Measurements from ENCODE around the gene NES. TPM values are rescaled to one million over a fixed set of nuclear protein-coding genes. Genes with fewer than 3 reads are reported as not detected.

The NES gene
- total RNA-seq, 1 experiment from 2014 or later = 168 TPM

DNA sequence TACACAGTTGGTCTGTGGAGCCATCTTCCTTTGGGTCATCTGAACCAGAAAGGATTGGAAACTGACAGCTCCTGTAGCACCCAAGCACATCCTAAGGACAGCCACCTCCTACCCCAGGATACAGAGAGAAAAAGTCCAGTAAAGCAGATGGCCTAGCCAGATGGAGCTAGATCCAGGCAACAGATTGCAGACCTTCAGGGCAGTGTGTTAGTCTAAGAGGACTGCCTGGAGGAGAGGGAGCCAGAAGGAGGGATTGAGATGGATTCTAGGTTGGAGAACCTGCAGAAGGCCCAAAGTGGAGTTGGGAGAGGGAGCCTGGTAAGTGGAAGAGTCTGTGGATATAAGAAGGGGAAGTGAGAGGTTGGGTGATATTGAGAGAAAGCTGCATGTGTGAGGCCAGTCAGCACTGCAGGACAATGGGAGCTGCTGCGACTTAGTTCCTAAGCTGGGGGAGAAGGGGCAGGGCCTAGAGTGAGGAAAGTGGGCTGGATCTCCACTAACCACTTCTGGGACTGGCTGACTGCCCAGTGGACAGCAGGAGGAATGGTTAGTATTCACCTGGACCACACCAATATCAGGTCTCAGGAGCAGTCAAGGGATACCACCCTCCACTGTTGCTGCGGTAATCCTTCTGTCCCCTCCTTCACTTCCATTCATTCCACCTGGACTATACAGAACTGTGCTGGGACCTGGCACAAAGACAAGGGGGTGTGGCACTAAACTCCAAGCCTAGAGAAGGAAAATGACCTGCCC lies 21.9 kb downstream of the NES start:
- Histone ChIP-seq H3K23ac (ENCODE audit: insufficient read length, low read depth, low read length) (no peak overlapping the region), H3K14ac (ENCODE audit: insufficient read depth, low read length) (no peak overlapping the region), H4K20me1 (ENCODE audit: control insufficient read depth, insufficient read depth, insufficient read length) (no peaks in the 10 kb centered on the region), H3K18ac (ENCODE audit: insufficient read length, low read depth, low read length) (no peak overlapping the region), H2BK120ac (ENCODE audit: low read depth, low read length, poor library complexity, severe bottlenecking) (no peak overlapping the region), H3K4me2 (ENCODE audit: insufficient read depth, insufficient read length, low read length) (no peak overlapping the region), H3K79me2 (ENCODE audit: insufficient read depth, low read length) (no peaks in the 10 kb centered on the region), H3K56ac (ENCODE audit: insufficient read length, low read depth, low read length) (no peak overlapping the region), H3K9ac (ENCODE audit: extremely low read depth, insufficient read length, low read length) (no peak overlapping the region), H3K27ac (ENCODE audit: insufficient read length, low read depth, low read length) (no peak overlapping the region), H3K4ac (ENCODE audit: low read depth, low read length) (no peak overlapping the region), H4K8ac (replicated peaks; ENCODE audit: insufficient read length, low read depth, low read length) (no peak overlapping the region), H3T11ph (ENCODE audit: low read length) (no peak overlapping the region), H3K27me3 (ENCODE audit: insufficient read depth, low read length) (no peaks in the 10 kb centered on the region; the same call in 1 of the 2 replicates), H2BK20ac (ENCODE audit: low read depth, low read length, poor library complexity, severe bottlenecking) (no peak overlapping the region), H4K5ac (ENCODE audit: insufficient read length, low read depth, low read length) (no peak overlapping the region), H2BK15ac (ENCODE audit: low read depth, low read length) (no peak overlapping the region), H4K91ac (ENCODE audit: insufficient read length, low read depth, low read length) (no peak overlapping the region), H3K9me3 (ENCODE audit: control insufficient read depth, low read depth, low read length) (no peaks in the 10 kb centered on the region), H3K4me1 (ENCODE audit: insufficient read depth, low read length) (peaks cover 2% of the 10 kb centered on the region; the same call in 1 of the 2 replicates), H2AFZ (ENCODE audit: low read length) (no peak overlapping the region), H2AK5ac (ENCODE audit: insufficient read length, low read length) (no peak overlapping the region), H2BK12ac (ENCODE audit: insufficient read length, low read depth, low read length) (no peak overlapping the region), H3K79me1 (ENCODE audit: insufficient read depth, low read depth, low read length, poor library complexity, severe bottlenecking) (no peaks in the 10 kb centered on the region), H2BK5ac (ENCODE audit: insufficient read length, low read length) (no peak overlapping the region), H3K23me2 (ENCODE audit: insufficient read length, low read depth, low read length, poor library complexity, severe bottlenecking) (peaks cover 10% of the 10 kb centered on the region)
- H3K9me3 Mint-ChIP-seq = no peaks in the 10 kb centered on the region
- H3K4me3 Mint-ChIP-seq = no peak overlapping the region
- WGBS (ENCODE audit: extremely low coverage, insufficient read length, low lambda C conversion rate) = no CpG with 5 or more reads among the region's 2 CpGs
- H3K4me1 Mint-ChIP-seq = peaks cover 44 to 46% of the 10 kb centered on the region in 2 experiments
- TF ChIP-seq, protein P1, sequence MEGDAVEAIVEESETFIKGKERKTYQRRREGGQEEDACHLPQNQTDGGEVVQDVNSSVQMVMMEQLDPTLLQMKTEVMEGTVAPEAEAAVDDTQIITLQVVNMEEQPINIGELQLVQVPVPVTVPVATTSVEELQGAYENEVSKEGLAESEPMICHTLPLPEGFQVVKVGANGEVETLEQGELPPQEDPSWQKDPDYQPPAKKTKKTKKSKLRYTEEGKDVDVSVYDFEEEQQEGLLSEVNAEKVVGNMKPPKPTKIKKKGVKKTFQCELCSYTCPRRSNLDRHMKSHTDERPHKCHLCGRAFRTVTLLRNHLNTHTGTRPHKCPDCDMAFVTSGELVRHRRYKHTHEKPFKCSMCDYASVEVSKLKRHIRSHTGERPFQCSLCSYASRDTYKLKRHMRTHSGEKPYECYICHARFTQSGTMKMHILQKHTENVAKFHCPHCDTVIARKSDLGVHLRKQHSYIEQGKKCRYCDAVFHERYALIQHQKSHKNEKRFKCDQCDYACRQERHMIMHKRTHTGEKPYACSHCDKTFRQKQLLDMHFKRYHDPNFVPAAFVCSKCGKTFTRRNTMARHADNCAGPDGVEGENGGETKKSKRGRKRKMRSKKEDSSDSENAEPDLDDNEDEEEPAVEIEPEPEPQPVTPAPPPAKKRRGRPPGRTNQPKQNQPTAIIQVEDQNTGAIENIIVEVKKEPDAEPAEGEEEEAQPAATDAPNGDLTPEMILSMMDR (conservative IDR thresholded peaks at IDR 0.05) = no peak
- H3K27ac Mint-ChIP-seq = no peak overlapping the region
- H3K36me3 Mint-ChIP-seq (ENCODE audit: insufficient read depth in 1 of 3, low read depth in 3 of 3) = no peaks in the 10 kb centered on the region
- no peak for DNase-seq
- H3K27me3 Mint-ChIP-seq (ENCODE audit: low read depth) = peaks cover 91% of the 10 kb centered on the region

Measured in H9 (cell line).